Measurements from ENCODE around the gene IFIT1B. TPM values are rescaled to one million over a fixed set of nuclear protein-coding genes. Genes with fewer than 3 reads are reported as not detected.

Gene IFIT1B
- total and polyA plus RNA-seq, 8 donors, result 0.20 to 0.92 (median 0.47) TPM; not detected in 2

GRCh38 chr10:89391907-89392756 is 14.3 kb downstream of the IFIT1B start, which contains the start of gene IFIT1:
Gene IFIT1, plus strand, starts transcription at chr10:89392623. Its CDS starts 90 bp downstream, at chr10:89392713.
- H3K4me3 ChIP-seq, result peak within 1 kb of the TSS; percentile 33 to 61
- H3K36me3 ChIP-seq, result no peaks in the 10 kb centered on the region
- no peak for TF ChIP-seq CTCF (IDR thresholded peaks at IDR 0.05)
- DNase-seq (peak in 3 of 4 donors; percentile 66 to 92 (median 81)), ATAC-seq (peak; percentile 96)
- no peaks in the 10 kb centered on the region for H3K27me3 ChIP-seq
- peaks cover 12 to 33% of the 10 kb centered on the region in 2 donors for H3K4me1 ChIP-seq
- H3K27ac ChIP-seq, result peak within 1 kb of the TSS; percentile 87 to 90
- no peaks in the 10 kb centered on the region for H3K9me3 ChIP-seq
- intact Hi-C loops (cut with DNase I), result no loop called here

- Histone ChIP-seq H3K27ac (peak overlapping the region; percentile 87 to 90), H3K4me3 (peak overlapping the region; percentile 33 to 61), H3K36me3 (no peaks in the 10 kb centered on the region), H3K4me1 (peaks cover 12 to 39% of the 10 kb centered on the region in 2 donors), H3K27me3 (no peaks in the 10 kb centered on the region), H3K9me3 (no peaks in the 10 kb centered on the region)
- intact Hi-C loops (cut with DNase I), result no loop called here
- ATAC-seq, result peak; percentile 83
- no peak for TF ChIP-seq CTCF (IDR thresholded peaks at IDR 0.05)
- DNase-seq, result peak in 1 of 4 donors; percentile 77
These were observed 15.1 kb downstream of the IFIT1B start for GRCh38 chr10:89392974-89393373.

- peaks cover 12 to 42% of the 10 kb centered on the region in 2 donors for H3K4me1 ChIP-seq
- no peaks in the 10 kb centered on the region for H3K27me3 ChIP-seq
- no peaks in the 10 kb centered on the region for H3K36me3 ChIP-seq
- ATAC-seq (no peak), DNase-seq (no peak)
- H3K27ac ChIP-seq, result peak overlapping the region in 1 of 2 donors; percentile 87
- H3K4me3 ChIP-seq, result peak overlapping the region in 1 of 2 donors; percentile 61
- TF ChIP-seq CTCF (IDR thresholded peaks at IDR 0.05), result no peak
- intact Hi-C loops (cut with DNase I), result no loop called here
- no peaks in the 10 kb centered on the region for H3K9me3 ChIP-seq
These were observed 16.0 kb downstream of the IFIT1B start for GRCh38 chr10:89393898-89394297.

DNA sequence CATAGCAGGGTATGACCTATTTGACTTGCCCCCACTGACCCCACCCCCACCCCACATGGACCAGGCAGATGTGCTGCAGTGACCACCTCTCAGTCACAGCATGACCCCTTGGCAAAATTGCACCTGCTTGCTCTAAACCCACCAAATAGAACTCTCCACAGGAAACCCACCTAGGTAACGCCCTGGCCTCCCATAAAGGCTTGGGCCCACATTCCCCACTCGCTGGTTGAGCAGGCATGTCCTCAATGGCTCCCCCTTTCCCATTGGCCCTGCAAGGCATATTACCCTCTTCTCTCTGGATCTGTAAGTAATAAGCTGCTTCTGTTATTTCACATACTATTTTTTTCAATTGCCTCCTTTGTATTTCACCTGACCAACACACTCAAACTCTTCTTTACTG is 17.3 kb downstream of the IFIT1B start:
- ATAC-seq, result no peak

More for the DNA sequence above, 17.3 kb downstream of the IFIT1B start:
- Histone ChIP-seq H3K4me1 (peaks cover 12 to 42% of the 10 kb centered on the region in 2 donors), H3K9me3 (no peaks in the 10 kb centered on the region), H3K4me3 (peak overlapping the region in 1 of 2 donors; percentile 61), H3K36me3 (no peaks in the 10 kb centered on the region), H3K27ac (no peak overlapping the region), H3K27me3 (no peaks in the 10 kb centered on the region)
- TF ChIP-seq CTCF (IDR thresholded peaks at IDR 0.05), result no peak
- no peak for DNase-seq
- intact Hi-C loops (cut with DNase I), result no loop called here
